Stimulated activated CD8-positive, alpha-beta memory T cell treated with anti-CD3 and anti-CD28 coated beads, Interleukin-2, amount 100 ng/mL, for 1 hour (primary cell): Measurements from ENCODE around the gene SLC16A7.

Experiments
- DNase-seq, 2 donors: peaks; one replicate each; pipeline ENCODE4 v3.0.0-alpha.2; 2020; ENCODE audit warnings: low read depth in 2 of 2

The SLC16A7 gene

GRCh38 chr12:59665701-59666100 is 69.9 kb downstream of the SLC16A7 start:
- no peak for DNase-seq

- no peak for DNase-seq
Measured at GRCh38 chr12:59668674-59669073, 72.8 kb downstream of the SLC16A7 start.

- DNase-seq, result no peak
Measured at GRCh38 chr12:59672273-59672672, 76.4 kb downstream of the SLC16A7 start.

- no peak for DNase-seq
Measured at GRCh38 chr12:59675461-59675860, 79.6 kb downstream of the SLC16A7 start.

GRCh38 chr12:59677857-59678256 is 82.0 kb downstream of the SLC16A7 start:
- DNase-seq, result no peak

- DNase-seq, result no peak
Measured at GRCh38 chr12:59678759-59679411, 83.1 kb downstream of the SLC16A7 start.

- no peak for DNase-seq
Measured at GRCh38 chr12:59689776-59690175, 93.9 kb downstream of the SLC16A7 start.

GRCh38 chr12:59695379-59695778 is 99.5 kb downstream of the SLC16A7 start:
- DNase-seq, result no peak

GRCh38 chr12:59698600-59698999 is 102.8 kb downstream of the SLC16A7 start:
- DNase-seq, result no peak

GRCh38 chr12:59699421-59700152 is 103.8 kb downstream of the SLC16A7 start:
- no peak for DNase-seq

GRCh38 chr12:59700153-59700450 is 104.3 kb downstream of the SLC16A7 start:
- DNase-seq, result no peak

GRCh38 chr12:59708064-59708463 is 112.2 kb downstream of the SLC16A7 start:
- no peak for DNase-seq

GRCh38 chr12:59708484-59708883 is 112.7 kb downstream of the SLC16A7 start:
- DNase-seq, result no peak

- no peak for DNase-seq
Measured at GRCh38 chr12:59710004-59710628, 114.3 kb downstream of the SLC16A7 start.

- DNase-seq, result no peak
Measured at GRCh38 chr12:59710964-59711363, 115.1 kb downstream of the SLC16A7 start.

GRCh38 chr12:59715434-59715833 is 119.6 kb downstream of the SLC16A7 start:
- no peak for DNase-seq

- no peak for DNase-seq
Measured at GRCh38 chr12:59716043-59716442, 120.2 kb downstream of the SLC16A7 start.

GRCh38 chr12:59717436-59717835 is 121.6 kb downstream of the SLC16A7 start:
- no peak for DNase-seq

GRCh38 chr12:59719701-59720100 is 123.9 kb downstream of the SLC16A7 start:
- no peak for DNase-seq

- DNase-seq, result no peak
Measured at GRCh38 chr12:59723520-59723919, 127.7 kb downstream of the SLC16A7 start.

GRCh38 chr12:59724011-59724695 is 128.3 kb downstream of the SLC16A7 start:
- DNase-seq, result no peak

GRCh38 chr12:59733200-59733599 is 137.4 kb downstream of the SLC16A7 start:
- no peak for DNase-seq

GRCh38 chr12:59734371-59734770 is 138.5 kb downstream of the SLC16A7 start:
- no peak for DNase-seq
